ENCODE results near the gene SMG6. TPM values are rescaled to one million over a fixed set of nuclear protein-coding genes. Genes with fewer than 3 reads are reported as not detected.
A peak's percentile ranks its signal among the peaks of the same experiment; 100 is the strongest.

SMG6 gene
- total RNA-seq, 1 experiment from 2014 or later, result 36.1 TPM

GRCh38 chr17:2235265-2235664 lies 68.3 kb downstream of the SMG6 start:
- DNase-seq (ENCODE audit: low spot score), result no peak
- Histone ChIP-seq H3K4me1 (ENCODE audit: insufficient read depth, low read length, poor library complexity, severe bottlenecking) (peaks cover 17% of the 10 kb centered on the region), H3K27me3 (replicated peaks; ENCODE audit: insufficient read depth, low read depth, low read length, poor library complexity) (no peaks in the 10 kb centered on the region), H3K4me3 (ENCODE audit: low read depth, low read length, poor library complexity, severe bottlenecking) (no peak overlapping the region), H3K9me3 (ENCODE audit: low read depth, low read length, poor library complexity, severe bottlenecking) (no peaks in the 10 kb centered on the region), H3K36me3 (ENCODE audit: insufficient read depth, low read length, poor library complexity, severe bottlenecking) (no peaks in the 10 kb centered on the region), H3K27ac (ENCODE audit: low read depth, low read length, poor library complexity, severe bottlenecking) (no peak overlapping the region)
- no peak for TF ChIP-seq EZH2 (IDR thresholded peaks at IDR 0.05; ENCODE audit: borderline replicate concordance, low read depth, low read length, poor library complexity, severe bottlenecking)
- TF ChIP-seq, protein P1, sequence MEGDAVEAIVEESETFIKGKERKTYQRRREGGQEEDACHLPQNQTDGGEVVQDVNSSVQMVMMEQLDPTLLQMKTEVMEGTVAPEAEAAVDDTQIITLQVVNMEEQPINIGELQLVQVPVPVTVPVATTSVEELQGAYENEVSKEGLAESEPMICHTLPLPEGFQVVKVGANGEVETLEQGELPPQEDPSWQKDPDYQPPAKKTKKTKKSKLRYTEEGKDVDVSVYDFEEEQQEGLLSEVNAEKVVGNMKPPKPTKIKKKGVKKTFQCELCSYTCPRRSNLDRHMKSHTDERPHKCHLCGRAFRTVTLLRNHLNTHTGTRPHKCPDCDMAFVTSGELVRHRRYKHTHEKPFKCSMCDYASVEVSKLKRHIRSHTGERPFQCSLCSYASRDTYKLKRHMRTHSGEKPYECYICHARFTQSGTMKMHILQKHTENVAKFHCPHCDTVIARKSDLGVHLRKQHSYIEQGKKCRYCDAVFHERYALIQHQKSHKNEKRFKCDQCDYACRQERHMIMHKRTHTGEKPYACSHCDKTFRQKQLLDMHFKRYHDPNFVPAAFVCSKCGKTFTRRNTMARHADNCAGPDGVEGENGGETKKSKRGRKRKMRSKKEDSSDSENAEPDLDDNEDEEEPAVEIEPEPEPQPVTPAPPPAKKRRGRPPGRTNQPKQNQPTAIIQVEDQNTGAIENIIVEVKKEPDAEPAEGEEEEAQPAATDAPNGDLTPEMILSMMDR (conservative IDR thresholded peaks at IDR 0.05; ENCODE audit: low read depth, low read length), result no peak
- CTCF ChIA-PET, result interaction anchor here (0.5 kb wide), 1 partner anchor 173 kb away, joined by 3 read pairs; no protein-coding TSS in a partner anchor
- intact Hi-C loops (cut with micrococcal nuclease; ENCODE audit: unreplicated experiment), result no loop called here
- BruUV-seq (replicated peaks), result no TSS peak
- POLR2A ChIA-PET (ENCODE audit: low non-redundant PET), result no interaction called here

- TF ChIP-seq EZH2 (IDR thresholded peaks at IDR 0.05; ENCODE audit: borderline replicate concordance, low read depth, low read length, poor library complexity, severe bottlenecking), result no peak
- TF ChIP-seq, protein P1 (conservative IDR thresholded peaks at IDR 0.05; ENCODE audit: low read depth, low read length), result no peak
- Histone ChIP-seq H3K9me3 (ENCODE audit: low read depth, low read length, poor library complexity, severe bottlenecking) (no peaks in the 10 kb centered on the region), H3K4me1 (ENCODE audit: insufficient read depth, low read length, poor library complexity, severe bottlenecking) (peaks cover 17% of the 10 kb centered on the region), H3K4me3 (ENCODE audit: low read depth, low read length, poor library complexity, severe bottlenecking) (no peak overlapping the region), H3K27ac (ENCODE audit: low read depth, low read length, poor library complexity, severe bottlenecking) (no peak overlapping the region), H3K27me3 (replicated peaks; ENCODE audit: insufficient read depth, low read depth, low read length, poor library complexity) (no peaks in the 10 kb centered on the region), H3K36me3 (ENCODE audit: insufficient read depth, low read length, poor library complexity, severe bottlenecking) (no peaks in the 10 kb centered on the region)
- intact Hi-C loops (cut with micrococcal nuclease; ENCODE audit: unreplicated experiment), result no loop called here
- peak; percentile 15 for DNase-seq (ENCODE audit: low spot score)
- CTCF ChIA-PET, result no interaction called here
- no TSS peak for BruUV-seq (replicated peaks)
- POLR2A ChIA-PET (ENCODE audit: low non-redundant PET), result no interaction called here
These were observed 70.1 kb downstream of the SMG6 start for GRCh38 chr17:2233441-2233947.

GRCh38 chr17:2232244-2232638 lies 71.3 kb downstream of the SMG6 start:
- H3K4me3 ChIP-seq (ENCODE audit: low read depth, low read length, poor library complexity, severe bottlenecking), result no peak overlapping the region
- H3K4me1 ChIP-seq (ENCODE audit: insufficient read depth, low read length, poor library complexity, severe bottlenecking), result peaks cover 17% of the 10 kb centered on the region
- ChIA-PET CTCF (interaction anchor here (1.0 to 1.4 kb wide), 5 partner anchors 9 to 177 kb away, joined by 3 to 13 read pairs (median 4); partner anchors contain the start of gene HIC1), POLR2A (ENCODE audit: low non-redundant PET) (no interaction called here)
- no peaks in the 10 kb centered on the region for H3K36me3 ChIP-seq (ENCODE audit: insufficient read depth, low read length, poor library complexity, severe bottlenecking)
- intact Hi-C loops (cut with micrococcal nuclease; ENCODE audit: unreplicated experiment), result no loop called here
- no TSS peak for BruUV-seq (replicated peaks)
- H3K27ac ChIP-seq (ENCODE audit: low read depth, low read length, poor library complexity, severe bottlenecking), result peak overlapping the region; percentile 21
- no peak for DNase-seq (ENCODE audit: low spot score)
- no peaks in the 10 kb centered on the region for H3K9me3 ChIP-seq (ENCODE audit: low read depth, low read length, poor library complexity, severe bottlenecking)
- TF ChIP-seq, protein P1 (conservative IDR thresholded peaks at IDR 0.05; ENCODE audit: low read depth, low read length), result no peak
- no peak for TF ChIP-seq EZH2 (IDR thresholded peaks at IDR 0.05; ENCODE audit: borderline replicate concordance, low read depth, low read length, poor library complexity, severe bottlenecking)
- no peaks in the 10 kb centered on the region for H3K27me3 ChIP-seq (replicated peaks; ENCODE audit: insufficient read depth, low read depth, low read length, poor library complexity)
